Stimulated activated CD8-positive, alpha-beta memory T cell treated with anti-CD3 and anti-CD28 coated beads, Interleukin-2, amount 100 ng/mL, for 48 hours (primary cell): Measurements from ENCODE around the gene OGA.

ENCODE experiments used
- DNase-seq, 2 donors: peaks; one replicate each; pipeline ENCODE4 v3.0.0-alpha.2; 2020; ENCODE audit warnings: low read depth in 2 of 2

Gene OGA

DNA sequence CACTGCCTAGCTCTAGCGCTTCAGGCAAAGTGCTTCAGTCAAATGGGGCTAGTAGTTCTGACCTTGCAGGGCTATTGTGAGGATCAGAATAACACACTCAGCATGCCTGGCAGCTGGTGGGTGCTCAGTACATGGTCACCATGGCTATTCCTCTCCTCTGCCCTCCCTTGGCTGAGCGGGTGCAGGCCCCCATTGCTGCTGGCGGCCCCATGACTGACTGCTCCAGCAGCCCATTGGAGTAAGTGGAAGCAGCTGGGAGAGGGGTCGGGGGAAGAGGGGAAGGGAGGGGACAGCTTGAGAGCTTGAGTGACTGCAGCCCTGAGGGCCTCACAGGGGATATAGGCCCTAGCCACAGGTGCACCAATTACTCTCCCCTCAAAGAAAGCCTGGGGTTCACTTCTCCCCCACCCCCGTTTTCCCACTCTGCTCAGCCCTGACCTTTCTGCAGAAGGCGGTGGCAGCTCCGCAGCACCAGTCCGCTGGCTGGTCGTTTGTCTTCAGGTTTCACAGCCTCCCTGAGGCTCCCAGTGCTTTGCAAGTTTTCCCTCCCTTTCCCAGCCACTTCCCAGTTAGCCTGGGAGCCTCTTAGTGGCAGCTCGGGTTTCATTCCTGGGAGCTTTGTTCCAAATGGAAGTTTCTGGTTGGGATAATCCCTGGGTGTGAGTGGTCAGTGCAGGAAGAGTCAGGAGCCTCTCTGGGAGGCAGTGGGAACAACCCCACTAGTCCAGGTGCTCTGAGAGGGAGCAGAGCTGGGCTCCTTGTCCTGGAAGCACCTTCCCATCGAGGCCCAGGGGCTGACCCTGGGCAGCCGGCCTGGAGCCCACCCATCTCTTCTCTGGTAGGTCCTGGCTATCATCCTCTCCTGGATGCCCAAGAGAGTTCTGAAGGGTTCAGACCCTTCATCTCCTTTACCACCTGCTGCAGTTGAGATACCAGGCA, 58.7 kb downstream of the OGA start:
- no peak for DNase-seq

DNA sequence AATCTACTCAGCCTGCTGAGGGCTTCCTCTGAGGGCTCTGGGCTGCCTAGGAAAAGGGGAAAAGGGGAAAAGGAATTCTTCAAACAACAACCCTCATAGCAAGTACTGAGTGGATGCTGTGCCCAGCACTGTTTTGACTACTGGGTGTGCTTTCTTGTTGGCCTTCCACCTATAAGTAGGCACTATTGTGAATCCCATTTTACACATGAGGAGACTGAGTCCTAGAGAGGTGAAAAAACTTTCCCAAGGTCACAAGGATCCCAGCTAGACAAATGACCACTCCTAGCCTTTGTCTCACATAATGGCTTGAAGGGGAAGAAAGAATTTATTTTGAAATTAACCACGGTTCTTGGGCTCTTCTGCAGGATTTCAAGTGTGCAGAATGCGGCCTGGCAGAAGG, 59.4 kb downstream of the OGA start:
- DNase-seq = no peak

DNA sequence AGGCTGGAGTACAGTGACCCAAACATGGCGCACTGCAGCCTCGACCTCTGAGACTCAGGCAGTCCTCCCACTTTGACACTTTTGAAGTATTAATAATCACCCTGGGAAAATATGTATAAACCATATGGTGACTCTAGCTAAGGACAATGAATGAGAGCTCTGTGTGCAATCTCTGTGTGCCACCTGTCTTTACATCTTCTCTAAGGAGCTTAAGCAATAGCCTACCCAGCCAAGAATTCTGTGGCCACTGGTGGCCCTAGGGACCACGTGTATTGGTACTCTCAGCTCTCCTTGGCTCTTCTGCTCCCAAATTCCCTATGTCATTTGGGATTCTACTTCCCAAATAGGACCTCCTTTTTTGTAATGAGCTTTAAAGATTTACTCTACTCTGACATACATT, 66.0 kb downstream of the OGA start:
- no peak for DNase-seq

DNA sequence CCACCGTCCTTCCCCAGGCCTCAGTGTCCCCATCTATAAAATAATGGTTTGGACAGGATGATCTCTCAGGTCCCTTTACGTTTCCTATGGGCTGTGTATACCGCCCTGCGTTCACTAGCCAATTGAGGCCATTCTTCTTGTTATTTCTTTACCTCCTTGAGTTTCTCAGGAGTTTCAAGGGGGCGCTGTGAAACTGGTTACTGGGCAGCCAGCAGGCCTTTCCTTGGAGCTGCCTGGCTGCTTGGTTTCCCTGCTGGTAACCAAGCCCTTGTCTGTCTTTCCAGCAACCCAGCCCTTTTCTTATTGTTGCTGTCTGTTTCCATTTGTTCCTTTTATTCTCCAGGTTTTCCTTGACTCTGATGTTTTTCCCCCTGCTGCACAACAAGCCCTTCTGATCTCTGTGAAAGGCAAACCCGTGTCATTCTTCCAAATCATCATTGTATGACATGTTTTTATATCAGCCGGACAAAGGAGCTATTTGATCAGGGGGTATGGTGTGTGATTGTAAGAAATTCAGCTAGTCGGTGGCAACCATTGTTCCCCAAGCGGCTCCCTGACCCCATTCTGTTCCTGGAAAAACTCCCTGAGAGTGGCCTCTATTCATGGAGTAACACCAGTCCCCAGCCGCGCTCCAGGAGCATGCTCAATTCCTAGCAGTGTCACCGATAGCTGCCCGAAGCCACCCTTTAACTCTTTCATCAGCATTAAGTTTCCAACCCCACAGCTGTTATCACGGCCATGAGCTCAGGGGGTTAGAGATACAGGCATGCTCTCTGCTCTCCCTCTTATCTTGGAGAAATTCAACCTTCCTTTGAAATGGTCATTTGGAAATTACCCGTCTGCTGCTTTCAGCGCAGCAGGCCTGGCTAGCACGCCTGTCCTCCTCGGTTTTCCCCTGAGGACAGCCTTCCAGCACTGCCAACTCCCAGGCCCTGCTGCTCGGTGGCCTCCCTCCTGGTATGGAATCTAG, 68.9 kb downstream of the OGA start:
- no peak for DNase-seq

DNA sequence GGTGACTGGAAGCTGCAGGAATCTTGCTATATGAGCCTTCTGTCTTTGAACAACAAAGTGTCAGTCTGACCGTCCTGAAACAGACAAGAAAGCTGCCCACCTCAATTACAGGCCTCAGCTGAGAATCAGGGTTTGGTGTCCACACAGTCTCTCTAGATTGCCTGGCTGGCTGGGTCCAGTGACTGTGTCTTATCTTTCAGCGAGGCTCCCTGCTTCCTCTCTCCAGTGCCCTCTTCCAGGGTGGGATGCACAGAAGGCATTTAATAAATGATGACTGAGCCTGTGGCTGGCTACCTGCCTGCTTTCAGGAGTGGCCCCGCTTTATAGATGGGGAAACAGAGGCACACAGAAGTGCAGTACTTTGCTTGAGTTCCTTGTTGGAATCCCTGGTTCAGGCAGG, 69.7 kb downstream of the OGA start:
- DNase-seq = no peak

DNA sequence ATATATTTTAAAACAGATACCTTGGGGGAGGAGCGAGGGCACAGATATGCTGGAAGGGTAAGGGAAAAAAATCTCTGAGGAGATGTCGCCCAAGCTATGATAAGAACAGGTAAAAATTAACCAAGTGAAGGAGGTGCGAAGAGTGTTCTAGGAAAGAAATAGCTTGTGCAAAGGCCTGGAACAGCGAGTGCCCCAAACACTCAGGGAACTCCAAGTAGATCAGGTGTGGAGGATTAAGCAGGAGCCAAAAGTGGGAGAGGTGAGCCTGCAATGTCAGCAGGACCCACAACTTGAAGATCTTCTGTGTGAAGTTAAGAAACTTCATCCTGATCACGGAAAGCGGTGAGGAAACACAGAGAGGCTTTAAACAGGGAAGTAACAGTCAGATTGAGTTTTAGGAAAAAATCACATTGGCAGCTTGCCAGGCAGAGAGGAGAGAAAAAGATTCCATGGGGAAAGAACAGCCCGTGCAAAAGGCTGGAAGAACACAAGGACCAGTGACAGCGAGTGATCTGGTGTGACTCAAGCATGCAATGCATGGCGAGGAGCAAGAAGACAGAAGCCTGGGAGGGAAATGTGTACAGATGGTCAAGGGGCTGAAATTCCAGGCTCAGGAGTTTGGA, 73.1 kb downstream of the OGA start:
- DNase-seq = no peak

DNA sequence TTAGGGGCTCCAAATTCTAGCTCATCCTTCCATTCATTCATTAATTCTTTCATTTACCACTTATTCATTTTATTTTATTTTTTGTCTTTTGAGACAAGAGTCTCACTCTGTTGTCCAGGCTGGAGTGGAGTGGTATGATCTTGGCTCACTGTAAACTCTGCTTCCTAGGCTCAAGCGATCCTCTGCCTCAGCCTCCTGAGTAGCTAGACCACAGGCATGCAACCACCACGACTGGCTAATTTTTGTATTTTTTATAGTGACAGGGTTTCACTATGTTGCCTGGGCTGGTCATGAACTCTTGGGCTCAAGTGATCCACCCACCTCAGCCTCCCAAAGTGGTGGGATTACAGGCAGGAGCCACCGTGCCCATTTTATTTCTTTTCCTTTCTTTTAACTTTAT, 74.0 kb downstream of the OGA start:
- DNase-seq = no peak

DNA sequence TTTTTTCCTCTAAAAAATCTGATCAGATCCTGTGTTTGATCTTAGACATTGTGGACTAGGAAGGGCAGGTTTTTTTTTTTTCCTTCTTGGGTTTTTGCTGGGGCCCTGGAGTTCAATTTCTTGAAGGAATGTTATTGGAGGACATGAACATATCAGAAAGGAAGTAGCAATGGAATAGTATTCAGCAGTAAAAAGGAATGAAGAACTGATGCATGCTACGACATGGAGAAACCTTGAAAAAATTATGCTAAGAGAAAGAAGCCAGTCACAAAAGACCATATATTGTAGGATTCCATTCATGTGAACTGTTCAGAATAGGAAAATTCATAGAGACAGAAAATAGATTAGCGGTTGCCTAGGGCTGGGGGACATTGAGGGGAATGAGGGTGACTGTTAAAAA, 76.3 kb downstream of the OGA start:
- no peak for DNase-seq

DNA sequence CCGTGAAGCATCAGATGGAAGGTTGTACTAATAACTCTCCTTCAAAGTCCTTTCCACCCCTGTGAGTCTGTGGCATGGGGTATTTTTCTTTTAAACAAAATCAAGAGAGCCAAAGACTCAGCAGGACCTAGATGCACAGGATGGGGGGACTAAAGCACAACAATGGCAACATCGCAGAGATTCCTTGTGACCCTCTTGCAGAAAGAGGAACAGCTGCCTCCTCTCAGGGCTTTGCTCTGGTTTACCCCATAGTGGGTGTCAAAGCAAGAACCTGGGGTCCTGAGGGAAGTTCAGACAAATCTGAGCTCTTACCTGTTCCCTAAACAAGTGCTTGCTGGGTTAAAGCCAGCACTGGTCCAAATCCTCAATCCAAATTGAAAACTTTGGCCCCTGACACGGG, 81.6 kb downstream of the OGA start:
- DNase-seq = no peak
